GM21367 (cell line): Measurements from ENCODE around the gene KRTAP4-11.
"Not testable (repeated sequence)": the region's sequence is repeated elsewhere in the genome, so short reads cannot be mapped to it uniquely, and the experiment has no call there.

Experiments used
- ATAC-seq: cut with Tn5 transposase; IDR thresholded peaks from one replicate; pipeline ENCODE4 v1.9.1; 2021; ENCODE audit not compliant: unreplicated experiment

KRTAP4-11 gene

GRCh38 chr17:41088760-41089352 lies 29.3 kb downstream of the KRTAP4-11 start:
- ATAC-seq, result not testable (repeated sequence)

- ATAC-seq, result not testable (repeated sequence)
Measured at GRCh38 chr17:41084100-41084856, 33.9 kb downstream of the KRTAP4-11 start, which contains the start of gene KRTAP4-7. TSS of gene KRTAP4-7 (plus strand) at chr17:41084150. CDS start at chr17:41084207, 57 bp downstream.

GRCh38 chr17:41083427-41083826 lies 34.7 kb downstream of the KRTAP4-11 start:
- ATAC-seq, result not testable (repeated sequence)

GRCh38 chr17:41082626-41083025 lies 35.5 kb downstream of the KRTAP4-11 start:
- ATAC-seq, result no peak

- ATAC-seq, result no peak
Measured at GRCh38 chr17:41076788-41077187, 41.4 kb downstream of the KRTAP4-11 start.

GRCh38 chr17:41073676-41074075 lies 44.5 kb downstream of the KRTAP4-11 start:
- no peak for ATAC-seq

- ATAC-seq, result no peak
Measured at GRCh38 chr17:41071606-41072360, 46.4 kb downstream of the KRTAP4-11 start.

GRCh38 chr17:41069031-41069430 lies 49.1 kb downstream of the KRTAP4-11 start:
- ATAC-seq, result no peak

- no peak for ATAC-seq
Measured at GRCh38 chr17:41067281-41067680, 50.9 kb downstream of the KRTAP4-11 start.
